SK-N-SH treated with all-trans-retinoic acid at 6 μM for 48 hours (cell line): Measurements from ENCODE around the gene CYP4F22.
A peak's percentile ranks its signal among the peaks of the same experiment; 100 is the strongest.

Experiments used
- ATAC-seq: fragments of 200-7000 bp; cut with Tn5 transposase; 3 replicates; pipeline ENCODE4 v1.9.1; 2020; ENCODE audit warnings: mild to moderate bottlenecking, moderate library complexity
- BACH2 ChIP-seq: fragments of 250-450 bp; sonication (Bioruptor Pico); IDR thresholded peaks from 2 replicates; pipeline ENCODE4 v1.9.0; 2021; ENCODE audit warnings: mild to moderate bottlenecking, borderline replicate concordance
- CSDC2 ChIP-seq: fragments of 250-450 bp; sonication (Bioruptor Pico); IDR thresholded peaks from 2 replicates; pipeline ENCODE4 v1.5.0; 2020; ENCODE audit warnings: mild to moderate bottlenecking, moderate library complexity
- ESRRG ChIP-seq: fragments of 250-450 bp; sonication (Bioruptor Pico); IDR thresholded peaks from 2 replicates; pipeline ENCODE4 v1.6.1; 2021; ENCODE audit warnings: mild to moderate bottlenecking
- GLIS3 ChIP-seq: fragments of 250-450 bp; sonication (Bioruptor Pico); IDR thresholded peaks from 2 replicates; pipeline ENCODE4 v1.5.0; 2020; ENCODE audit warnings: mild to moderate bottlenecking, moderate library complexity
- ISL1 ChIP-seq: fragments of 250-450 bp; sonication (Bioruptor Pico); IDR thresholded peaks from 2 replicates; pipeline ENCODE4 v2.1.2; 2022; ENCODE audit warnings: mild to moderate bottlenecking, moderate library complexity
- PPARA ChIP-seq: fragments of 250-450 bp; sonication (Bioruptor Pico); IDR thresholded peaks from 2 replicates; pipeline ENCODE4 v1.5.0; 2020; ENCODE audit warnings: mild to moderate bottlenecking, borderline replicate concordance
- RARB ChIP-seq: fragments of 250-450 bp; sonication (Bioruptor Pico); IDR thresholded peaks from 2 replicates; pipeline ENCODE4 v1.8.0; 2021; ENCODE audit warnings: mild to moderate bottlenecking, moderate library complexity
- SNAI2 ChIP-seq: fragments of 250-450 bp; sonication (Bioruptor Pico); IDR thresholded peaks from 2 replicates; pipeline ENCODE4 v1.5.0; 2020; ENCODE audit warnings: mild to moderate bottlenecking, moderate library complexity
- TCF4 ChIP-seq: fragments of 250-450 bp; sonication (Bioruptor Pico); IDR thresholded peaks from 2 replicates; pipeline ENCODE4 v1.8.0; 2021; ENCODE audit warnings: mild to moderate bottlenecking, moderate library complexity, borderline replicate concordance
- TOX ChIP-seq: fragments of 250-450 bp; sonication (Bioruptor Pico); IDR thresholded peaks from 2 replicates; pipeline ENCODE4 v1.8.0; 2021; ENCODE audit warnings: mild to moderate bottlenecking, moderate library complexity, borderline replicate concordance
- TSHZ2 ChIP-seq: fragments of 250-450 bp; sonication (Bioruptor Pico); IDR thresholded peaks from 2 replicates; pipeline ENCODE4 v1.5.0; 2020; ENCODE audit warnings: mild to moderate bottlenecking, moderate library complexity
- ZC3H10 ChIP-seq: fragments of 250-450 bp; sonication (Bioruptor Pico); IDR thresholded peaks from 2 replicates; pipeline ENCODE4 v1.5.1; 2021; ENCODE audit warnings: mild to moderate bottlenecking, moderate library complexity
- ZFP3 ChIP-seq: fragments of 250-450 bp; sonication (Bioruptor Pico); IDR thresholded peaks from 2 replicates; pipeline ENCODE4 v1.5.0; 2020; ENCODE audit warnings: mild to moderate bottlenecking, moderate library complexity
- ZNF565 ChIP-seq: fragments of 450-650 bp; formaldehyde crosslinking; conservative IDR thresholded peaks from 2 replicates; pipeline ENCODE4 v1.5.0; 2020; ENCODE audit warnings: low read depth, mild to moderate bottlenecking, moderate library complexity
- ZNF70 ChIP-seq: fragments of 450-650 bp; formaldehyde crosslinking; IDR thresholded peaks from 2 replicates; pipeline ENCODE4 v1.5.0; 2020; ENCODE audit warnings: mild to moderate bottlenecking, moderate library complexity
- ZNF8 ChIP-seq: fragments of 450-650 bp; formaldehyde crosslinking; IDR thresholded peaks from 2 replicates; pipeline ENCODE4 v1.5.0; 2020; ENCODE audit warnings: mild to moderate bottlenecking, moderate library complexity
- TF ChIP-seq, protein P1 (sequence below): fragments of 250-450 bp; sonication (Bioruptor Pico); IDR thresholded peaks from 2 replicates; pipeline ENCODE4 v1.8.0; 2020; ENCODE audit warnings: mild to moderate bottlenecking, moderate library complexity, borderline replicate concordance
- TF ChIP-seq, protein P2 (sequence below): fragments of 250-450 bp; sonication (Bioruptor Pico); IDR thresholded peaks from 2 replicates; pipeline ENCODE4 v1.5.1; 2021; ENCODE audit warnings: mild to moderate bottlenecking, moderate library complexity
- TF ChIP-seq, protein P3 (sequence below): fragments of 250-450 bp; sonication (Bioruptor Pico); IDR thresholded peaks from 2 replicates; pipeline ENCODE4 v1.8.0; 2021; ENCODE audit warnings: low read depth, mild to moderate bottlenecking, moderate library complexity, borderline replicate concordance
- TF ChIP-seq, protein P4 (sequence below): fragments of 250-450 bp; sonication (Bioruptor Pico); IDR thresholded peaks from 2 replicates; pipeline ENCODE4 v1.5.1; 2020; ENCODE audit warnings: low read depth, mild to moderate bottlenecking, moderate library complexity

The CYP4F22 gene

DNA sequence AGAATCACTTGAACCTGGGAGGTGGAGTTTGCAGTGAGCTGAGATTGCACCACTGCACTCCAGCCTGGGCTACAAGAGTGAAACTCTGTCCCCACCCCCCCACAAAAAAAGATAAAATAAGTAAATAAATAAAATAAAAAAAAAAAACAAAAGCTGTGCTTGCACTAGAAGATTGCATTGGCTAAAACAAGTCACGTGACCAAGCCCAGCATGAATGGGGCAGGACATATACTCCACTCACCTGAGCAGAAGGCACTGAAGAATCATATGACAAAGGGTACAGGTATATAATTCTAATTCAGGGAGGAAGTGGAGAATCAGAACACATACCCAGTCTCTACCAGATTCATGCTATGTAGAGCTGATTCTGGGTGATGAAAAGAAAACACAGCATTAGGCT lies 36.6 kb downstream of the CYP4F22 start (continued):
- no peak for TF ChIP-seq TOX (CRISPR knock-in tag)
- TF ChIP-seq TCF4 = no peak

GRCh38 chr19:15548648-15549047 lies 40.3 kb downstream of the CYP4F22 start:
- no peak for ATAC-seq
- TF ChIP-seq CSDC2 (CRISPR knock-in tag) (no peak), ZC3H10 (CRISPR knock-in tag) (no peak), PPARA (CRISPR knock-in tag) (no peak), ZNF8 (CRISPR knock-in tag) (no peak), ZFP3 (no peak), BACH2 (no peak), SNAI2 (no peak)
- TF ChIP-seq, protein P1, sequence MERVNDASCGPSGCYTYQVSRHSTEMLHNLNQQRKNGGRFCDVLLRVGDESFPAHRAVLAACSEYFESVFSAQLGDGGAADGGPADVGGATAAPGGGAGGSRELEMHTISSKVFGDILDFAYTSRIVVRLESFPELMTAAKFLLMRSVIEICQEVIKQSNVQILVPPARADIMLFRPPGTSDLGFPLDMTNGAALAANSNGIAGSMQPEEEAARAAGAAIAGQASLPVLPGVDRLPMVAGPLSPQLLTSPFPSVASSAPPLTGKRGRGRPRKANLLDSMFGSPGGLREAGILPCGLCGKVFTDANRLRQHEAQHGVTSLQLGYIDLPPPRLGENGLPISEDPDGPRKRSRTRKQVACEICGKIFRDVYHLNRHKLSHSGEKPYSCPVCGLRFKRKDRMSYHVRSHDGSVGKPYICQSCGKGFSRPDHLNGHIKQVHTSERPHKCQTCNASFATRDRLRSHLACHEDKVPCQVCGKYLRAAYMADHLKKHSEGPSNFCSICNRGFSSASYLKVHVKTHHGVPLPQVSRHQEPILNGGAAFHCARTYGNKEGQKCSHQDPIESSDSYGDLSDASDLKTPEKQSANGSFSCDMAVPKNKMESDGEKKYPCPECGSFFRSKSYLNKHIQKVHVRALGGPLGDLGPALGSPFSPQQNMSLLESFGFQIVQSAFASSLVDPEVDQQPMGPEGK (CRISPR knock-in tag) = no peak
- TF ChIP-seq, all 23 proteins: peak for 0

GRCh38 chr19:15549581-15549980 lies 41.3 kb downstream of the CYP4F22 start:
- no peak for ATAC-seq
- TF ChIP-seq SNAI2 (no peak), TSHZ2 (CRISPR knock-in tag) (no peak), ISL1 (CRISPR knock-in tag) (no peak), ZNF565 (CRISPR knock-in tag) (no peak), ZNF70 (CRISPR knock-in tag) (no peak), ZFP3 (no peak), TOX (CRISPR knock-in tag) (no peak)

DNA sequence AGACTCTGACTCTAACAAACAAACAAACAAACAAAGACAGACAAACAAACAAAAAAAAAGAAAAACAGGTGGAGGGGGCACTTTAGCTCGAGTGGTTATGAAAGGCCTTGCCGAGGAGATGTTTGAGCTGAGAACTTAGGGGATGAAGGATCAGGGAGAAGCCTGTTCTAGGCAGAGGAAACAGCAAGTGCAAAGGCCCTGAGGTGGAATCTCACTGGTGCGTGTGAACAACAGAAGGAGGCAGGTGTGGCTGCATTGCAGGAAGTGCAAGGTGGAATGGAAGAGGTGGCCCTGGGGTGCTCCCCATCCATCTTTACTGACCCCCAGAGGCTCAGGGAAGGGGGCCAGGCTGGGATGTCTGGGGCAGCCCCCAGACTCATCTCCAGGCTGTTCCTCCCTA lies 41.9 kb downstream of the CYP4F22 start:
- no peak for ATAC-seq
- no peak for TF ChIP-seq ZNF8 (CRISPR knock-in tag)
- no peak for TF ChIP-seq ISL1 (CRISPR knock-in tag)
- TF ChIP-seq, protein P2, sequence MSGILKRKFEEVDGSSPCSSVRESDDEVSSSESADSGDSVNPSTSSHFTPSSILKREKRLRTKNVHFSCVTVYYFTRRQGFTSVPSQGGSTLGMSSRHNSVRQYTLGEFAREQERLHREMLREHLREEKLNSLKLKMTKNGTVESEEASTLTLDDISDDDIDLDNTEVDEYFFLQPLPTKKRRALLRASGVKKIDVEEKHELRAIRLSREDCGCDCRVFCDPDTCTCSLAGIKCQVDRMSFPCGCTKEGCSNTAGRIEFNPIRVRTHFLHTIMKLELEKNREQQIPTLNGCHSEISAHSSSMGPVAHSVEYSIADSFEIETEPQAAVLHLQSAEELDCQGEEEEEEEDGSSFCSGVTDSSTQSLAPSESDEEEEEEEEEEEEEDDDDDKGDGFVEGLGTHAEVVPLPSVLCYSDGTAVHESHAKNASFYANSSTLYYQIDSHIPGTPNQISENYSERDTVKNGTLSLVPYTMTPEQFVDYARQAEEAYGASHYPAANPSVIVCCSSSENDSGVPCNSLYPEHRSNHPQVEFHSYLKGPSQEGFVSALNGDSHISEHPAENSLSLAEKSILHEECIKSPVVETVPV (CRISPR knock-in tag) = no peak
- no peak for TF ChIP-seq TOX (CRISPR knock-in tag)
- no peak for TF ChIP-seq GLIS3
- TF ChIP-seq ZC3H10 (CRISPR knock-in tag) = no peak
- TF ChIP-seq ESRRG = no peak
- no peak for TF ChIP-seq SNAI2
- TF ChIP-seq CSDC2 (CRISPR knock-in tag) = no peak
- TF ChIP-seq, protein P3, sequence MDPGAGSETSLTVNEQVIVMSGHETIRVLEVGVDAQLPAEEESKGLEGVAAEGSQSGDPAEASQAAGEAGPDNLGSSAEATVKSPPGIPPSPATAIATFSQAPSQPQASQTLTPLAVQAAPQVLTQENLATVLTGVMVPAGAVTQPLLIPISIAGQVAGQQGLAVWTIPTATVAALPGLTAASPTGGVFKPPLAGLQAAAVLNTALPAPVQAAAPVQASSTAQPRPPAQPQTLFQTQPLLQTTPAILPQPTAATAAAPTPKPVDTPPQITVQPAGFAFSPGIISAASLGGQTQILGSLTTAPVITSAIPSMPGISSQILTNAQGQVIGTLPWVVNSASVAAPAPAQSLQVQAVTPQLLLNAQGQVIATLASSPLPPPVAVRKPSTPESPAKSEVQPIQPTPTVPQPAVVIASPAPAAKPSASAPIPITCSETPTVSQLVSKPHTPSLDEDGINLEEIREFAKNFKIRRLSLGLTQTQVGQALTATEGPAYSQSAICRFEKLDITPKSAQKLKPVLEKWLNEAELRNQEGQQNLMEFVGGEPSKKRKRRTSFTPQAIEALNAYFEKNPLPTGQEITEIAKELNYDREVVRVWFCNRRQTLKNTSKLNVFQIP (CRISPR knock-in tag) = no peak
- TF ChIP-seq, protein P4, sequence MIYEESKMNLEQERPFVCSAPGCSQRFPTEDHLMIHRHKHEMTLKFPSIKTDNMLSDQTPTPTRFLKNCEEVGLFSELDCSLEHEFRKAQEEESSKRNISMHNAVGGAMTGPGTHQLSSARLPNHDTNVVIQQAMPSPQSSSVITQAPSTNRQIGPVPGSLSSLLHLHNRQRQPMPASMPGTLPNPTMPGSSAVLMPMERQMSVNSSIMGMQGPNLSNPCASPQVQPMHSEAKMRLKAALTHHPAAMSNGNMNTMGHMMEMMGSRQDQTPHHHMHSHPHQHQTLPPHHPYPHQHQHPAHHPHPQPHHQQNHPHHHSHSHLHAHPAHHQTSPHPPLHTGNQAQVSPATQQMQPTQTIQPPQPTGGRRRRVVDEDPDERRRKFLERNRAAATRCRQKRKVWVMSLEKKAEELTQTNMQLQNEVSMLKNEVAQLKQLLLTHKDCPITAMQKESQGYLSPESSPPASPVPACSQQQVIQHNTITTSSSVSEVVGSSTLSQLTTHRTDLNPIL (CRISPR knock-in tag) = no peak

GRCh38 chr19:15550929-15551292 lies 42.6 kb downstream of the CYP4F22 start:
- peak; percentile 16; the same call in 2 of the 3 replicates for ATAC-seq
- no peak for TF ChIP-seq ZNF8 (CRISPR knock-in tag)
- no peak for TF ChIP-seq ISL1 (CRISPR knock-in tag)
- TF ChIP-seq, protein P3 (CRISPR knock-in tag) = no peak
- TF ChIP-seq RARB (CRISPR knock-in tag) = no peak
- TF ChIP-seq TCF4 = no peak
- TF ChIP-seq, protein P2 (CRISPR knock-in tag) = no peak
